HG03108 (cell line): Measurements from ENCODE around the gene GPSM3.
"Not testable (repeated sequence)": the region's sequence is repeated elsewhere in the genome, so short reads cannot be mapped to it uniquely, and the experiment has no call there.

Experiments
- ATAC-seq: cut with Tn5 transposase; IDR thresholded peaks from one replicate; pipeline ENCODE4 v1.9.1; 2021; ENCODE audit warnings: moderate library complexity; ENCODE audit not compliant: unreplicated experiment

The GPSM3 gene

DNA sequence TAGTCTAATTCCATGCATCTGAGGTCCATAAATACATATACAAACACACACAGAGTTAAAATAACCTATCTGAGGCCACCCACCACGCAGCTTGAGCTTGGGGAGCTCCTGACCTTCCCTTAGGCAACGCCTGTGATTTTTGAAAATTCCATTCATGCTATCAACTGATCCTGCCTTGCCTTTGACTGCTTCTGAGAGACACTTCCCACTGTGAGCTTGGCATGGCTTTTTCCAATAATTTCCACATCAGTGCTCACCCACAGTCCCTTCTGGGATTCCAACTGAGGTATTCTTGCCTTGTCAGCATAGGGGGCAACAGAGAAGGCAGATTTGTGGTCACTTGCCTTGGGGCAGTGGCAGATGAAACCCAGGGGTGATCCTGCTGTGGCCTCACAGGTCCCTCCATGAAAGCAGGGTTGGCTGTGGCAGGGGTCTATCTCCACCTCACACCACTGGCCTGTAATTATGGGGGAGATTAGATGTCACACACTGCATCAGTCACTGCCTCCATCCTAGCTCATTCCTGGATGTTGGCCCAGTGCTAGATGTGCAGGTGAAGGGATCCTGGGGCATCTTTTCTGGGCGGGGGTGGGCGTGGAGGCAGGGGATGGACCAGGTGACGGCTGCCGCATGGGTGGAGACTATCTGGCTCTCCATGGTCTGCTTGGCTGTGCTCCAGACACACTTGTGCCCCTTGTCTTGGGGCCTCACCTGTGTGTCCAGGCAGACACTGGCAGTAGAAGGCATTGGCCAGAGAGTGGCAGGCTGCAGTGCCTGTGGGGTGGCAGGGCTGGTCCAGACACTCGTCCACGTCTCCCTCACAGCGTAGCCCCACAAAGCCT lies 11.2 kb upstream of the GPSM3 start:
- ATAC-seq: no peak

DNA sequence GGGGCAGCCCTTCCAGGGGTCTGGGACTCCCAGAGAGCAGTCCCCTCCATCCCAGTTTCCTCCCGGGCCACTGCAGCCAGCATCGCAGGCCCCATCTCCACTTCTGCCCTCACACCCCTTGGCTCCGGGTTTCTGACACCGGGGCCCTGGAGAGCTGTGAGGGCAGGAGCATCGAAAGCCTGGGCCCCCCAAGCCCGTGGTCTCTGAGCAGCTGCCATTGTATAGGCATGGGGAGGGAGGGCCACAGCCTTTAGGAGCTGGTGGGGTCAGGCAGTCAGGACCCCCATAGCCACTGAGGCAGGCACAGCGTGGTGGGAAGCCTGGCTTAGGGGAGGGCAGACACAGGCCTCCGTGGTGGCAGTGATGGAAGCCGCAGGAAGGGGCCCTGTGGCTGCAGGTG lies 9.7 kb upstream of the GPSM3 start:
- no peak for ATAC-seq

GRCh38 chr6:32200711-32201475 lies 8.4 kb upstream of the GPSM3 start:
- no peak for ATAC-seq

DNA sequence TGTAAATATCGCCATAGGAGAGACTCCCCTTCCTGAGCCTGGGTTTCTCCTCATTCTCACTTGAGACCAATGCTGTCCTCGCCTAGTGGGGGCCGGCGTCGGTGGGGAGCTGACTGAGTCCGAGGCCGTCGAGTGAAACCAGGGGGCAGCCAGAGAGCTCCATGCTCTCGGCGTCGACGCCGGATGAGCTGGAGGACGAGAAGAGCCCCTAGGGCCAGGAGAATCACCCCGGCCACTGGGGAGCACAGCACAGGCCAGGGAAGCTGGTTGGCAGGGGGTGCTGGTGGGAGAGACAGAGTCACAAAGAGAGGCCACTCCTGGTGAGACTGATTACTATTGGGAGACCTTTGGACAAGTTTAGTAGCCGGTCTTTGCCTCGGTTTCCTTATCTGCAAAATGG lies 6.4 kb upstream of the GPSM3 start:
- ATAC-seq: no peak

DNA sequence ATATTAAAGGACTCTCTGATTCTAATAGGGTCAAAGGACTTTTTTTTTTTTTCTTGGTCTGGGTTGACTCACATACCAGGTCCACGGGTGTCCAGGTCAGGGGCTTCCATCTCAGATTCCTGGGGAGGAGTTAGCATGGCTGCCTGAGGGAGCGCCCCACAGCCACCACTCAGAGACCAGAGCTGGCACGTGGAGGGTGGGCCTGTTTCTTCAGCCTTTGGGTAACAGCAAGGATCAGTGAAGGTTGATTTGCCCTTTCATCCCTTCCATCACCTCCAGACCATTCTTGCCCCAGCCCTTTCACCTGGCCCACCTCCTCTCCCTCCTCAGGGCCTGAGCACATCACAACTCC lies 5.9 kb upstream of the GPSM3 start:
- no peak for ATAC-seq

DNA sequence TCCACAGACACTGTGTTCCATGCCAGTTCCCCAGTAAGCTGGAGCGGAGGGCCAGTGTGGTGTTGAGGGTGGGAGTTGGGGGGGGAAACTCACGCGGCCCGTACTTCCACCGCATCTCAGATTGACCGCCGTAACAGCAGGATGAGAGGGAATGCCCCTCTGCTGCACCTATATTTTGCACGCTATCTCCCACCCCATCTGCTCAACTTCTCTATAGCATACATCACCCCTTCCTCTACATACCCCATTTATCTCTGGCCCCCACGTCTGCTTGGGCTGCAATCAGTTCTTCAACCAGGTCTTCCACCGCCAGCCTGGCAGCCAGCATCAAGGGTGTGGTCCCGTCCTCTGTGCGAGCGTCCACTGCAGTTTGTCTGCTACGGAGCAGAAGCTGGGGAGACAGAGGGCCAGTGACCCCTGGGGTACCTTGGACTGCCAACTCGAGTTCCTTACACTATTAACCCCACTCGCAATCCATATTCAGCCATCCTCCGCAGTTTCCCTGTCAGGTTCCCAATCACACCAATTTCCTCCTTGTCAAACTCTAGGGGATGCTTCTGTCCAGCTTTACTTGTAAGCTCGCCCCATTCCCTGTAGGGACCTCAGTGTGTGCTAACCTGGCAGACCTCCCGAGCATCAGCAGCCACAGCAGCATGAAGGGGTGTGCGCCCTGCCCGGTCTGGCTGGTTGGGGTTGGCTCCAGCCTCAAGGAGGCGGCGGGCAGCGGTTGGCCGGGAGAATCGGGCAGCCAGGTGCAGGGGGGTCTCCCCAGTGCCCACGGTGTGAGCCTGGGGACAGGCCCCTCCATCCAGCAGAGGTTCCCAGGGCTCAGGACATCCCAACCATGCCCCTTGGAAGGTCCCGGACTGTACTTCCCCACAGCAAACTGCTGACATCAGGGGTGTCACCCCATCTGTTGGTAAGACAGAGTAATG lies 4.5 kb upstream of the GPSM3 start:
- no peak for ATAC-seq

DNA sequence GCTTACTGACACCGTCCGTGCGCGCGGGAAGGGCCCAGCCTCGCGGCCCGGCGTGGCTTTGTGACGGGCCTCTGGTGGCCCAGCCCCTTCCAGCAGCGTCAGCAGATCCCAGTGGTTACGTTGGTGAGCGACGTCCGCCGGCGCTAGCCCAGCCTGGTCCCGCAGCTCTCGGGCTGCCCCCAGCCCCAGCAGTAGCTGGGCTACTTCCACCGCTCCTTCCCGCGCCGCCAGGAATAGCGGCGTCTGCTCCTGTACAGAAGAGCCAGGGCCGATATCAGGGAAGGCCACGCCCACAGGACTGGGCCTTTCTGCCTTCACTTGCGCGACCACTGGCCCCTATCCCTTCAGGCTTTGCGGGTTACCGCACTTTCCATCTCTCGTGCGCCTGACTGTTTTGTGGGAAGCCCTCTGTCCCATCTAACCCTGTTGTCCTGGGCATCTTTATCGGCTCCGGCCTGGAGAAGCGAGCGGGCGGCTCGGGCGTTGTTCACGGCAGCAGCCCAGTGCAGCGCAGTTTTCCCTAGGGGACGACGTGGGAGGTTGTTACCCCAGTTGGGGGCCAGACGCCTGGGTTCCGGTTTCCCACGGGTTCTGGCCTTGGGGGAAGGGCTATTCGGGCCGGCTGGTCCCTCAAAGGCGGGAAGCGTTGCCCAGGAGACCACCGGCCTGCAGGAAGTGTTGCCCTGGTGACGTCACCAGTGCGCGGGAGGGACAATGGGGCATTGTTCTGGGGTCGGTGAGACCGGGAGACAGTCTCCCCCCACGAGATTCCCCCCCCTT lies 3.6 kb upstream of the GPSM3 start:
- peak; percentile 78 for ATAC-seq

DNA sequence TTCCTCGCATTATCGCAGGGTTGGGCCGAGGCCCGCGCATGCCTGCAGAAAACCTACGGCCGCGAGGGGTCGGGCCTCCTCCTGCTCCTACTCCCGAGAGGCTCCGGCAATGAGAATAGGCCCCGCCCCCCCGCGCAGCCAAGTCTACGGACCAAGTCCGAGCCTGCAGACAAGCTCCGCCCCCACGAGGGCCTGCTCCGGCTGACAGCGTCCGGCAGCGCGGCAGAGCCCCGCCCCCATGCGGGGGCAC lies 3.1 kb upstream of the GPSM3 start:
- ATAC-seq: peak; percentile 67

DNA sequence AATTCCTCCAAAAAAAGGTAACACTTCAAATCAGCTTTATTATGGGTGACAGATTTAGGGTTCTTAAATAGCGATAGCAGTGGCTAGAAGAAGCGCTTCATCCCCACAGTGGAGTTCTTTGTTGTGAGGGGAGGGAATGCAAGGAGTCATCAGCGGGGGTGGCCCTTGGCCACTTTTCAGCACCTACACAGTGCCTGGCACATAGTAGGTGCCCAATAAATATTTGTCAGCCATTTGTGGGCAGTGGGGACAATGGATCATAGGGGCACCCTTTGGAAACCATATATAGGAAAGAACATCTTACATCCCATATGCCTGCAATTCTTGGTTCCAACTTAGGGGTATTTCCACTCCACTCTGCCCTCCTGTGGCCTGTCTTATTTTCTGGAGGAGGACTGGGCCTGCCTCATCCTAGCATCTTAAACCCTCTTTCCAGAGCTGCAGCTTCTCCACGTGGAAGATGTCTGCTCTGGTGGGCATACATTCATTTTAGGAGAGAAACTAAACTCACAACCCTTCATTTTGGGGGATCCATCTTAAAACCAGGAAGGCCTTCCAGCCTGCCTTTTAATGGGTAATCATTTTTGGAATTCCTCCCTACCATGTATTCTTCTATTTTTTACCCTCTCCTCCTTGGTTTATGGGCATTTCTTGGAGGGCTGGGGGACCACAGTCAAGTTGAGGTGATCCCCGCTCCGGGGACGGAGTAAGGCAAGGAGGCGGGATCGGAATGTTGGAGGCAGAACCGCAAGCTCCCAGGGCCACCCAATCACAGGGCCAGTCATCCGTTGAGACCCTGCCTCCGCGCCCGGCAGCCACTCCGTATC lies 2.6 kb upstream of the GPSM3 start:
- no peak for ATAC-seq

- ATAC-seq: no peak
Observed at GRCh38 chr6:32194388-32194787, 1.9 kb upstream of the GPSM3 start.

DNA sequence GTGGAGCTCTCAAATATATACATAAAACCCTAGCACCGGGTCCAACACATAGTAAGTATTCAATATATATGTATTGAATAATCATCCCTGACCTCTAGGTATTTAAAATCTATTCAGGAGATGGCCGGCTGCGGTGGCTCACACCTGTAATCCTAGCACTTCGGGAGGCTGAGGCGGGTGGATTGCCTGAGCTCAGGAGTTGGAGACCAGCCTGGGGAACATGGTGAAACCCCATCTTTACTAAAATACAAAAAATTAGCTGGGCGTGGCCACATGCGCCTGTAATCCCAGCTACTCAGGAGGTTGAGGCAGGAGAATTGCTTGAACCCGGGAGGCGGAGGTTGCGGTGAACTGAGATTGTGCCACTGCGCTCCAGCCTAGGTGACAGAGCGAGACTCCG lies 653 bp upstream of the GPSM3 start:
- not testable (repeated sequence) for ATAC-seq

DNA sequence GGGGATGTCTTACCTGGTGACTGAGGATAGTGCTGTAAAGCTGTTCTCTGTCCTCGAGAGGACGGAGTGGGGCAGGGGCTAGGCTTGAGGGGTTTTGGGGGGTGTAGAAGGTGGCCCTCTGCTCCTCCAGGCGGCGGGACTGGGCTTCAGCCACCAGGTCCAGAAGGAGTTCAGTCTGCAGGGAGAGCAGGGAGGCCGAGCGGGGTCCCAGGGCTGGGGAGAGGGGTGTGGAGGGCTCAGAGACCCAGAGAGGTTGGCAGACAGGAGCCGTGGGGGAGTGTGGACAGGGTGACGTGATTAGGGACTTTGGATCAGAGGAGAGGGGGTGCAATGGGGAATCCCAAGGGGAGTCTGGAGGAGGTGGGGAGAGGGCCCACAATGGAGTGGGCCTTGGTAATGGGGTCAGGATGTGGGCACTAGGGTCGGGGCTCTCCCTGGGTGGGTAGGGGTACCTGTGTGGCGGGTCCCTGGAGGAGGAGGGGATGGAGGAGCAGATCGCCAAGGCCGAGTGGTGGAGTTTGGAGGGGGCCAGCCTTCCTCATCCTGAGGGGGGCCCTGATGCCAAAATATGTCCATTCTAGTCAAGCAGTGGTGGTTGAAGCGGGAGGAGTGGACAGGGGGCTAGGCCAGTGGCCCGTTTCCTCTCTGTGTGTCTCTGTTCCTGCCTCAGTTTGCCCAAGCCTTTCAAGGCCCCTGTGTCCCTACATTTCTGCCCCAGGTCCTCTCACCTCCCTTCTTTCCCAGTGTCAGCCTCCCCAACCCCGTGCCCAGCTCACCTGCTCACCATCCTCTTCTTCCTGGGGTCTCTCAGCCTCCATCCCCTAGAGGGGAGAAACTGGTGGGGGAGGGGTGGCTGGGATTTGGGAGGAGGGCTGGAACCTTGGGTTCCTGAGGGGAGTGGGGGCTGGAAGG lies 491 bp downstream of the GPSM3 start:
- no peak for ATAC-seq

DNA sequence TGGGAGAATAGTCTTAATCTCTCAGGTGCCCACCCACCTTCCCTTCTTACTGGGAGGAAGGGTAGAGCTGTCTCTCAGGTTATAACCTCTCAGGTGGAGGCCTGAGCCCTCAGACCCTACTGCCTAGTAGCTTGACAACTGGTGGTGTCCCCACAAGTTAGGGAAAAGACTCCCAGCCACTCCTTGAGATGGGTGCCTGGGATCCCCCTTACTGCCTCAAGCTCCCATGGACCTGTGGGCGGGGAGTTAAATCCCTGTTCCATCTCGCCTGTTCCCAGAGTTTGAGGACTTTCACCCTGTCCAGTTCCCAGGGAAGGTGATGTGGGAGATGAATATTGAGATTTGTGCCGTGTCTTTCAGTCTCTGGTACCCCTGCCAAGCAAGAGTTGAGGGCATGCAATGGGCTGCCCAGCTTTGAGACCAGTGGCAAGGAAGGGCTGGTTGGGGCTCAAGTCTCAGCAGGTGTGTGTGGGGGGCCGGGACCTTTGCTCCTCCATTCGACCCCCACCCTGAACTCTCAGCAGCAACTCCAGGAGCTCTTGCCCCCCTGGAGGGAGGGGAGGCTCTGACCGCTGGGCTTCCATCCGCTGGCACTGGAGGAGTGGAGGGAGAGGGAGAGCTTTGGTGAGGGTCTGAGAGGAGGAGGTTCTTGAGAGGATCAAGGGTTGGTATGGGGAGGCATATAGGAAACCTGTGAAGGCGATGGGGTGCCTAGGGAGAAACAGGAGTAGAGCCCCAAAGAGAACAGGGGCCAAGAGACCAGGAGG lies 1.3 kb downstream of the GPSM3 start:
- no peak for ATAC-seq

DNA sequence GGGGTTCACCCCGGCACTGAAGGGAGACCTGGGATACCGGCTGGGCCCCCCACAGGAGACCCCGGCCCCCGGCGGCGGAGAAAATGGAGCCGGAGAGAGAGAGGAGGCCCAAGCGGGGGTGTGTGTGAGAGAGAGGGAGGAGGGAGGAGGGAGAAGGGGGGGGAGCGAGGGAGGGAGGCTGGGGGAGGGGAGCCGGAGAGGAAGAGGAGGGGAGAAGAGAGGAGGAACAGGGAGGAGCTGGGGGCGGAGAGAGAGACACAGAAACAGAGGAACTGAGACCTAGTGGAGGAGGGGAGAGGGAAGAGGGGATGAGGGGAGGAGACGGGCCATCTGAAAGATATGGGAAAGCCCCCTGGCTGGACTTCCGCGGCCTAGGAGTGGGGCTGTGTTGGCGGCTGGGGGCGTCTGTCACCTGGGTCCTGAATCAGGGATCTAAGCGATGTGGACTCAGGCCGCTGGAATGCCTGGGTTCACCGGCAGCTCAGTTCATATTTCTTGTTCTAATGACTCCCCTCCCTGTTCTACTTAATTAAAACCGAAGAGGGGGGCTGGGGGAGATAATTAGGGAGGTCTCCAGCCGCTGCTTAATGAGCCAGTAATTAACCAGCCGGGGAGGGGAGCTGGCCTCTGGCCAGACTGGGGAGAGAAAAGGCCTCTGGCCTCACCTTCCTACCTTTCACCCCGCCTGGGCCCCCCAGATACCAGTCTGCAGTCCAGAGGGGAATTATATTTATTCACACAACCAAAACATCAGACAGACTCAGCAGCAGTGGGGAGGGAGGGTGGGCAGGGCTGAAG lies 2.2 kb downstream of the GPSM3 start, which contains the start of gene PBX2:
Gene PBX2, minus strand, starts transcription at position 149 of the 798 bp plus-strand sequence. CDS start 287 bp downstream, outside the sequence.
- peak; percentile 51 for ATAC-seq

- no peak for ATAC-seq
Observed at GRCh38 chr6:32189742-32190053, 2.7 kb downstream of the GPSM3 start.

DNA sequence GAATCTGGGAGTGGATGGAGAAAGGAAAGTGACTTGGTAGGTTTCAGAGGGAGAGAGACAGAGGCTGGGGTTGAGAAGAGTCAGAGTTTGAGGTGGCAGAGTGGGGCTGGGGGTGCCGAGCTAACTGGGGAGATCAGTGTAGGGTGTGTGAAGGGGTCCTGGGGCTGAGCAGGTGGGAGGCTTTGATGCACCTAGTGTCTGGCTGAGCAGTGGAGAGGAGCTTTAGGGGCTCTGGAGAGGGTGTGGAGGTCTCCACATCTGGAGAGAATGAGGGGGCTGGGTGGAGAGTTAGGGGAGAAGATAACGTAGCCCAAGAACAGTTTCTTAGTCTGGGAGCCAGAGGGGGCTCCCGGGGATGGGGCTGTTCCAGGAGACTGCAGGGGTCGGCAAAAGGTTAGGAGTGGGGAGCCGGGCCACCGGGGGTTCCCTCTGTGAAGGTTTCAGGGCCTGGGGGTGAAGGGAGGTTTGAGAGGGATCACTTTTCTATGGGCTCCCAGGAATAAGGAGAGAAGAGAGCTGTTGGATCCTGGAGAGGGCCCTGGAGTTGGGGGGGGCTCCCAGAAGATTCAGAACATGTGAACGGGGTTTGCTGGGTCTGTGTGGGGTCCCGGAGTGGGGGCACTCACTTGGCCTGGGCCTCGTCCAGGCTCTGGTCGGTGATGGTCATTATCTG lies 3.2 kb downstream of the GPSM3 start:
- no peak for ATAC-seq
